ENCODE data around the gene HAGHL. TPM values are rescaled to one million over a fixed set of nuclear protein-coding genes. Genes with fewer than 3 reads are reported as not detected.

HAGHL gene
- total RNA-seq, 1 experiment from 2014 or later = 74.8 TPM

DNA sequence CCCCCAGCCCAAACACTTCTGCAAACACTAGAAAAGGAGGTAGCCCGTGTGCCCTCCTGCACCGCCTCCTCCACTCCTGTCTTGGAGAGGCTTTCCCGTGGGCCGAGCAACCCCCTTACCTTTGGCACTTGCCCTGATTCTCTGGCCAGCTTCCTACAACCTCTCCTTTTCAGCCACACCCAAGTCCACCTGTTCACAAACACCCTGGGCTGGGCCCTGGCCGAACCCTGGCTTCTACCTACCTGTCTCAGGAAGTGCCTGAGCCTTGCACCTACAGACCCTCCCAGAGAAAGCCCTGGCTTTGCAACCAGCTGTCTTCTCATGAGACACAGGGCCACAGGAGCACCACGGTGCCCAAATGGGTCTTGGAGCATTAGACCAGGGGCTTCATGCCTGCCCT lies 8.0 kb upstream of the HAGHL start:
- H3K9me2 ChIP-seq (ENCODE audit: insufficient read depth) = no peaks in the 10 kb centered on the region
- DNase-seq (ENCODE audit: low read depth, low spot score) = no peak
- no TSS peak for BruUV-seq (replicated peaks)
- TF ChIP-seq RAD21 (IDR thresholded peaks at IDR 0.05; ENCODE audit: low read depth) = no peak
- no peak for TF ChIP-seq ZNF274 (IDR thresholded peaks at IDR 0.05; ENCODE audit: low read depth, low read length)
- TF ChIP-seq POLR2A (IDR thresholded peaks at IDR 0.05; ENCODE audit: borderline replicate concordance, extremely low read depth, insufficient read depth, insufficient read length) = peak; percentile 10
- intact Hi-C loops (cut with micrococcal nuclease) = no loop called here
- H3K36me3 ChIP-seq (ENCODE audit: control insufficient read depth in 1 of 2, insufficient read depth in 2 of 2, low read length in 2 of 2) = no peaks in the 10 kb centered on the region
- H4K20me1 ChIP-seq (ENCODE audit: insufficient read depth) = peaks cover 3% of the 10 kb centered on the region; the same call in 1 of the 2 replicates
- RAD21 ChIA-PET (ENCODE audit: low non-redundant PET in 1 of 2, low total read pairs in 2 of 2, uncharacterized antibody in 2 of 2, unreplicated experiment in 2 of 2) = no interaction called here
- H3K79me2 ChIP-seq (ENCODE audit: insufficient read depth, low read length) = peaks cover 25% of the 10 kb centered on the region
- peak overlapping the region; percentile 98 for H3K9ac ChIP-seq (ENCODE audit: low read length)
- no peak for ATAC-seq
- H3K4me3 ChIP-seq (replicated peaks in 1 of 2; ENCODE audit: low read depth in 1 of 2, low read length in 2 of 2) = 0 out of 4 replicates have a peak overlapping the region, but pooled peaks of 1 of the 2 experiments have one; percentile 87
- peak overlapping the region; percentile 100 for H3K27ac ChIP-seq (ENCODE audit: low read depth, low read length)
- peaks cover 36 to 73% of the 10 kb centered on the region in 2 experiments for H3K4me1 ChIP-seq (ENCODE audit: control insufficient read depth in 1 of 2, insufficient read depth in 2 of 2, low read length in 2 of 2)
- CTCF ChIA-PET = interaction anchor here (1.4 to 1.8 kb wide), 3 partner anchors 9 to 70 kb away, joined by 4 to 9 read pairs (median 6); partner anchors contain the start of genes CHTF18 and RPUSD1
- no peak overlapping the region for H2AFZ ChIP-seq (ENCODE audit: low read depth, low read length, poor library complexity, severe bottlenecking)
- no peaks in the 10 kb centered on the region for H3K9me3 ChIP-seq (ENCODE audit: control insufficient read depth in 1 of 2, insufficient read depth in 1 of 2, low read depth in 1 of 2, low read length in 2 of 2)
- H3K27me3 ChIP-seq (ENCODE audit: insufficient read depth, low read length) = no peaks in the 10 kb centered on the region
- POLR2A ChIA-PET = interaction anchor here (0.6 to 0.7 kb wide), 3 partner anchors 14 to 58 kb away, joined by 3 read pairs; no protein-coding TSS in a partner anchor
- peak overlapping the region; percentile 80 for H3K4me2 ChIP-seq (ENCODE audit: low read length)

DNA sequence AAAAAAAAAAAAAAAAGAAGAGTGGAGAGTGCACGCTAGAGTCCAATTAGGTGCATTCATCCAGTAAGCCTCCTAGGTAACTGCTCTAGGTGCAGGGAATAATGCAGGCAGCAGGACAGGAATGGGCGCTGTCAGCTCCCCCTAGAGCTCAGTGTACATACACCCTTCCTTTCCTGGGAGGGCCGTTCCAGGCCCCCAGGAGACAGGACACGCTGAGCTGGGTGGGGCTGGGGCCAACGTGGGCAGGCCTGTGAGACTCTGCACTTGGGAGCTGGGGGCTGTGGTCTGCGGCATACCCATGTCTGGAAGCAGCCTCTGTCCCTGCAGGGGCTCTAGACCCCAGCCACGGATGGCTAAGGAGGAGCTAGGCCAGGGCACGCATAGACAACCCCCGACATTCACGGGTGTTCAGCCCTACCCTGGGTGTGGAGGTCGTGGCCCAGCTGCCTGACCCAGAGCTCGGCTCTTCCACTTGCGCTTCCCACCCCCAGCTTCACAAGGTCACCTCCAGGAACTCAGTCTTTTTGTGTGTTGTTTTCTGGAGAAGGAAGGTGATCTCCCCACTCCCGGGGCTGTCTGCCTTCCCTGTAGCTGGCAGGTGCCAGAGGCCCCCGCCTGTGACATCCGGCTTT lies 7.0 kb upstream of the HAGHL start:
- Histone ChIP-seq H3K9me2 (ENCODE audit: insufficient read depth) (no peaks in the 10 kb centered on the region), H3K9ac (ENCODE audit: low read length) (peak overlapping the region; percentile 98), H3K4me3 (replicated peaks in 1 of 2; ENCODE audit: low read depth in 1 of 2, low read length in 2 of 2) (peak overlapping the region; percentile 82 to 87), H3K4me1 (ENCODE audit: control insufficient read depth in 1 of 2, insufficient read depth in 2 of 2, low read length in 2 of 2) (peaks cover 29 to 65% of the 10 kb centered on the region in 2 experiments), H4K20me1 (ENCODE audit: insufficient read depth) (peaks cover 3% of the 10 kb centered on the region; the same call in 1 of the 2 replicates), H3K27me3 (ENCODE audit: insufficient read depth, low read length) (no peaks in the 10 kb centered on the region), H3K9me3 (ENCODE audit: control insufficient read depth in 1 of 2, insufficient read depth in 1 of 2, low read depth in 1 of 2, low read length in 2 of 2) (no peaks in the 10 kb centered on the region), H3K4me2 (ENCODE audit: low read length) (peak overlapping the region; percentile 80), H3K79me2 (ENCODE audit: insufficient read depth, low read length) (peaks cover 25% of the 10 kb centered on the region), H3K36me3 (ENCODE audit: control insufficient read depth in 1 of 2, insufficient read depth in 2 of 2, low read length in 2 of 2) (no peaks in the 10 kb centered on the region), H3K27ac (ENCODE audit: low read depth, low read length) (peak overlapping the region; percentile 100), H2AFZ (ENCODE audit: low read depth, low read length, poor library complexity, severe bottlenecking) (no peak overlapping the region)
- TF ChIP-seq POLR2AphosphoS5 (IDR thresholded peaks at IDR 0.05; ENCODE audit: low read depth, low read length) (peak; percentile 67), TCF7L2 (IDR thresholded peaks at IDR 0.05; ENCODE audit: borderline replicate concordance, extremely low read depth, insufficient read depth, insufficient read length) (no peak), POLR2A (IDR thresholded peaks at IDR 0.05; ENCODE audit: borderline replicate concordance, extremely low read depth, insufficient read depth, insufficient read length) (no peak), SP1 (IDR thresholded peaks at IDR 0.05; ENCODE audit: low read depth) (no peak), EZH2 (IDR thresholded peaks at IDR 0.05) (no peak)
- TF ChIP-seq, protein P1, sequence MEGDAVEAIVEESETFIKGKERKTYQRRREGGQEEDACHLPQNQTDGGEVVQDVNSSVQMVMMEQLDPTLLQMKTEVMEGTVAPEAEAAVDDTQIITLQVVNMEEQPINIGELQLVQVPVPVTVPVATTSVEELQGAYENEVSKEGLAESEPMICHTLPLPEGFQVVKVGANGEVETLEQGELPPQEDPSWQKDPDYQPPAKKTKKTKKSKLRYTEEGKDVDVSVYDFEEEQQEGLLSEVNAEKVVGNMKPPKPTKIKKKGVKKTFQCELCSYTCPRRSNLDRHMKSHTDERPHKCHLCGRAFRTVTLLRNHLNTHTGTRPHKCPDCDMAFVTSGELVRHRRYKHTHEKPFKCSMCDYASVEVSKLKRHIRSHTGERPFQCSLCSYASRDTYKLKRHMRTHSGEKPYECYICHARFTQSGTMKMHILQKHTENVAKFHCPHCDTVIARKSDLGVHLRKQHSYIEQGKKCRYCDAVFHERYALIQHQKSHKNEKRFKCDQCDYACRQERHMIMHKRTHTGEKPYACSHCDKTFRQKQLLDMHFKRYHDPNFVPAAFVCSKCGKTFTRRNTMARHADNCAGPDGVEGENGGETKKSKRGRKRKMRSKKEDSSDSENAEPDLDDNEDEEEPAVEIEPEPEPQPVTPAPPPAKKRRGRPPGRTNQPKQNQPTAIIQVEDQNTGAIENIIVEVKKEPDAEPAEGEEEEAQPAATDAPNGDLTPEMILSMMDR (IDR thresholded peaks at IDR 0.05 in 2 of 3, conservative IDR thresholded peaks at IDR 0.05 in 1 of 3; ENCODE audit: borderline replicate concordance in 1 of 3, insufficient read depth in 1 of 3, low read depth in 2 of 3, low read length in 2 of 3) = peak in 2 of 3 experiments; percentile 44 to 56; a peak in 4 of 6 replicates
- TF ChIP-seq, protein P2, sequence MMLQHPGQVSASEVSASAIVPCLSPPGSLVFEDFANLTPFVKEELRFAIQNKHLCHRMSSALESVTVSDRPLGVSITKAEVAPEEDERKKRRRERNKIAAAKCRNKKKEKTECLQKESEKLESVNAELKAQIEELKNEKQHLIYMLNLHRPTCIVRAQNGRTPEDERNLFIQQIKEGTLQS (IDR thresholded peaks at IDR 0.05) = no peak
- ChIA-PET RAD21 (ENCODE audit: low non-redundant PET in 1 of 2, low total read pairs in 2 of 2, uncharacterized antibody in 2 of 2, unreplicated experiment in 2 of 2) (interaction anchor here in 1 of 2 experiments (1.1 kb wide), 1 partner anchor 65 kb away, joined by 3 read pairs; no protein-coding TSS in a partner anchor), CTCF (interaction anchor here (0.6 to 2.6 kb wide), 10 partner anchors 8 to 328 kb away, joined by 3 to 11 read pairs (median 6); partner anchors contain the start of genes CHTF18, MSLN and RPUSD1), POLR2A (interaction anchor here (0.6 to 1.4 kb wide), 7 partner anchors 8 to 614 kb away, joined by 3 to 7 read pairs (median 3); partner anchors contain the start of gene CIAO3)
- TSS peak; percentile 70 for BruUV-seq (replicated peaks)
- DNase-seq (ENCODE audit: low read depth, low spot score) = no peak
- ATAC-seq = peak; percentile 47
- intact Hi-C loops (cut with micrococcal nuclease) = no loop called here
